ENCODE measurements around the gene UBE2J1. TPM values are rescaled to one million over a fixed set of nuclear protein-coding genes. Genes with fewer than 3 reads are reported as not detected.

UBE2J1 gene
- total and polyA plus RNA-seq, 10 of the 15 experiments (the other 5 are each of a cell fraction or from before 2014, with no cell fraction given) = 48.7 to 131 (median 90.0) TPM

GRCh38 chr6:89381031-89381430, 28.5 kb upstream of the UBE2J1 start:
- Histone ChIP-seq H3K4me1 (ENCODE audit: control insufficient read depth, insufficient read depth, low read length) (peaks cover 12% of the 10 kb centered on the region), H3K4me2 (ENCODE audit: control insufficient read depth, insufficient read depth) (no peak overlapping the region), H3K9ac (ENCODE audit: control insufficient read depth, insufficient read depth, low read length) (no peak overlapping the region), H3K9me3 (replicated peaks; ENCODE audit: control insufficient read depth, insufficient read depth, low read length) (no peaks in the 10 kb centered on the region), H2AFZ (ENCODE audit: control insufficient read depth, low read depth, low read length) (no peak overlapping the region), H3K4me3 (no peak overlapping the region), H3K36me3 (ENCODE audit: control insufficient read depth in 2 of 2, insufficient read depth in 2 of 2, low read length in 1 of 2) (no peaks in the 10 kb centered on the region; a peak in 1 of 4 replicates), H3K27me3 (replicated peaks in 1 of 2; ENCODE audit: control insufficient read depth in 2 of 2, insufficient read depth in 2 of 2, low read length in 1 of 2) (no peaks in the 10 kb centered on the region), H3K27ac (ENCODE audit: control insufficient read depth, insufficient read depth) (no peak overlapping the region), H4K20me1 (ENCODE audit: control insufficient read depth, insufficient read depth) (no peaks in the 10 kb centered on the region), H3K79me2 (ENCODE audit: control insufficient read depth, insufficient read depth, low read length) (no peaks in the 10 kb centered on the region; the same call in 1 of the 2 replicates)
- CTCF ChIA-PET = interaction anchor here (1.3 kb wide), 1 partner anchor 9 kb away, joined by 7 read pairs; no protein-coding TSS in a partner anchor
- WGBS (ENCODE audit: insufficient coverage, insufficient replicate concordance, low lambda C conversion rate, missing lambda C conversion rate) = 52% methylated on average over 2 of the region's 2 CpGs
- RAD21 ChIA-PET (ENCODE audit: unreplicated experiment) = no interaction called here
- in situ Hi-C loops (cut with MboI) (no loop called here), intact Hi-C loops (cut with micrococcal nuclease; ENCODE audit: unreplicated experiment) (no loop called here)
- no peak for TF ChIP-seq GABPA (IDR thresholded peaks at IDR 0.05; ENCODE audit: low read depth)
- no peak for TF ChIP-seq YY1 (IDR thresholded peaks at IDR 0.05; ENCODE audit: low read depth, low read length)
- TF ChIP-seq MEF2A (IDR thresholded peaks at IDR 0.05; ENCODE audit: insufficient read depth, low read depth, low read length) = no peak
- TF ChIP-seq SMARCA5 (IDR thresholded peaks at IDR 0.05) = no peak
- no peak for TF ChIP-seq FOS (IDR thresholded peaks at IDR 0.05; ENCODE audit: borderline replicate concordance, extremely low read depth, insufficient read length)
- TF ChIP-seq SP1 (IDR thresholded peaks at IDR 0.05; ENCODE audit: low read depth, low read length) = no peak
- no peak for TF ChIP-seq CUX1 (IDR thresholded peaks at IDR 0.05; ENCODE audit: insufficient replicate concordance, low read depth, low read length)
- TF ChIP-seq ESRRA (IDR thresholded peaks at IDR 0.05; ENCODE audit: low read length) = no peak
- no peak for TF ChIP-seq SUZ12 (IDR thresholded peaks at IDR 0.05; ENCODE audit: unreplicated experiment)
- BruUV-seq (replicated peaks) = no TSS peak
- no peak for DNase-seq (ENCODE audit: low read depth, low spot score)
- SMC1A ChIA-PET (ENCODE audit: uncharacterized antibody, unreplicated experiment) = interaction anchor here (0.6 kb wide), 1 partner anchor 20 kb away, joined by 3 read pairs; no protein-coding TSS in a partner anchor
- ATAC-seq = peak; percentile 24; the same call in 2 of the 3 replicates
- no peak for FAIRE-seq
- POLR2A ChIA-PET = interaction anchor here (2.1 kb wide), 1 partner anchor 9 kb away, joined by 4 read pairs; no protein-coding TSS in a partner anchor
